Myocyte (in vitro differentiated cells): Measurements from ENCODE around the gene ZBTB6. TPM values are rescaled to one million over a fixed set of nuclear protein-coding genes. Genes with fewer than 3 reads are reported as not detected.

Source experiments
- total RNA-seq: library from RNA; depleted of rRNA; stranded (reverse); fragments of >200 nt; gene quantifications from 2 replicates; pipeline ENCODE4 v1.2.3, GENCODE V29; 2014

ZBTB6 gene
- total RNA-seq, 1 donor from 2014 or later, result 14.4 TPM

Other genes with a start within 250 kb of the ZBTB6 start
- gene OR1L3, start 238.2 kb downstream of the ZBTB6 start, total RNA-seq, result not detected in 2 replicates
- not detected in 2 replicates for gene OR1L4, start 189.3 kb downstream of the ZBTB6 start, total RNA-seq
- not detected in 2 replicates for gene OR1L6, start 171.0 kb downstream of the ZBTB6 start, total RNA-seq
- gene OR5C1, start 124.4 kb downstream of the ZBTB6 start, total RNA-seq, result not detected in 2 replicates
- not detected in 2 replicates for gene OR1K1, start 113.2 kb downstream of the ZBTB6 start, total RNA-seq
- 15.1 and 17.6 TPM in 2 replicates for gene PDCL, start 84.7 kb downstream of the ZBTB6 start, total RNA-seq
- 89.2 and 130 TPM in 2 replicates for gene RC3H2, start 8.0 kb downstream of the ZBTB6 start, total RNA-seq
- 3.8 and 7.0 TPM in 2 replicates for gene ZBTB26, start 18.2 kb upstream of the ZBTB6 start, total RNA-seq
- gene RABGAP1, start 27.7 kb upstream of the ZBTB6 start, total RNA-seq, result 32.5 and 36.0 TPM in 2 replicates
- gene GPR21, start 120.3 kb upstream of the ZBTB6 start, total RNA-seq, result 0.42 TPM in 1 of 2 replicates, not detected in the other